ENCODE results near the gene CENPI. TPM values are rescaled to one million over a fixed set of nuclear protein-coding genes. Genes with fewer than 3 reads are reported as not detected.

The CENPI gene
- 6.0 and 6.1 TPM in 2 replicates for total RNA-seq

GRCh38 chrX:101097546-101098453, at the start of gene CENPI:
TSS of gene CENPI (plus strand) at chrX:101098204. CDS start at chrX:101101071, 2,867 bp downstream.

GRCh38 chrX:101051549-101052302, 46.3 kb upstream of the CENPI start, which contains the start of gene TRMT2B:
TSS of gene TRMT2B (minus strand) at chrX:101052111. CDS start at chrX:101042289, 9,822 bp downstream.

GRCh38 chrX:101078716-101079598, 19.0 kb upstream of the CENPI start, which contains the start of gene TMEM35A:
TSS of gene TMEM35A (plus strand) at chrX:101078879. CDS start at chrX:101079003, 124 bp downstream.

Other genes with a start within 250 kb of the CENPI start
- not detected in 2 replicates for gene NOX1, start 223.8 kb upstream of the CENPI start, total RNA-seq
- gene XKRX, start 169.3 kb upstream of the CENPI start, total RNA-seq = not detected in 2 replicates
- not detected in 2 replicates for gene ARL13A, start 128.5 kb upstream of the CENPI start, total RNA-seq
- gene TRMT2B, start 46.1 kb upstream of the CENPI start, total RNA-seq = 8.9 and 12.0 TPM in 2 replicates
- 1.8 and 2.6 TPM in 2 replicates for gene TMEM35A, start 19.3 kb upstream of the CENPI start, total RNA-seq
- gene DRP2, start 121.6 kb downstream of the CENPI start, total RNA-seq = 3.0 and 3.4 TPM in 2 replicates
- gene TAF7L, start 193.1 kb downstream of the CENPI start, total RNA-seq = 0.16 TPM in 1 of 2 replicates, not detected in the other

Data from hair follicle dermal papilla cell (primary cell).